Measurements from ENCODE around the gene TLR8. TPM values are rescaled to one million over a fixed set of nuclear protein-coding genes. Genes with fewer than 3 reads are reported as not detected.

The TLR8 gene
- total and polyA plus RNA-seq, 10 of the 15 experiments (the other 5 are each of a cell fraction or from before 2014, with no cell fraction given), result 0.04 TPM; not detected in 9

GRCh38 chrX:12887141-12887540 lies 19.3 kb upstream of the TLR8 start:
- TF ChIP-seq REST (IDR thresholded peaks at IDR 0.05; ENCODE audit: low read depth, low read length) (peak; percentile 61), FOS (IDR thresholded peaks at IDR 0.05; ENCODE audit: borderline replicate concordance, extremely low read depth, insufficient read length) (no peak), SKIL (IDR thresholded peaks at IDR 0.05; ENCODE audit: low read depth, poor library complexity, severe bottlenecking) (no peak)
- no peak overlapping the region for H3K4me3 ChIP-seq
- no peaks in the 10 kb centered on the region; the same call in none of the 2 replicates for H3K79me2 ChIP-seq (ENCODE audit: control insufficient read depth, insufficient read depth, low read length)
- no peaks in the 10 kb centered on the region for H3K27me3 ChIP-seq (replicated peaks in 1 of 2; ENCODE audit: control insufficient read depth in 2 of 2, insufficient read depth in 2 of 2, low read length in 1 of 2)
- peak overlapping the region; percentile 33; the same call in 1 of the 2 replicates for H3K27ac ChIP-seq (ENCODE audit: control insufficient read depth, insufficient read depth)
- H3K4me2 ChIP-seq (ENCODE audit: control insufficient read depth, insufficient read depth), result no peak overlapping the region
- ATAC-seq (no peak), DNase-seq (ENCODE audit: low read depth, low spot score) (no peak), FAIRE-seq (no peak)
- in situ Hi-C loops (cut with MboI) (loop anchor here (25.0 kb wide), 1 partner anchor 2000 kb away; no protein-coding TSS in a partner anchor), intact Hi-C loops (cut with micrococcal nuclease; ENCODE audit: unreplicated experiment) (no loop called here)
- RAD21 ChIA-PET (ENCODE audit: unreplicated experiment), result interaction anchor here (2.1 kb wide), 1 partner anchor 72 kb away, joined by 7 read pairs; no protein-coding TSS in a partner anchor
- 44% methylated on average over 2 of the region's 2 CpGs for WGBS (ENCODE audit: insufficient coverage, insufficient replicate concordance, low lambda C conversion rate, missing lambda C conversion rate)
- H4K20me1 ChIP-seq (ENCODE audit: control insufficient read depth, insufficient read depth), result no peaks in the 10 kb centered on the region
- SMC1A ChIA-PET (ENCODE audit: uncharacterized antibody, unreplicated experiment), result interaction anchor here (2.7 to 15.5 kb wide), 5 partner anchors 8 to 73 kb away, joined by 7 to 349 read pairs (median 45); partner anchors contain the start of gene TLR7
- no peak overlapping the region for H2AFZ ChIP-seq (ENCODE audit: control insufficient read depth, low read depth, low read length)
- CTCF ChIA-PET, result interaction anchor here (0.5 to 16.0 kb wide), 4 partner anchors 13 to 202 kb away, joined by 3 to 431 read pairs (median 3); no protein-coding TSS in a partner anchor
- peaks cover 4 to 17% of the 10 kb centered on the region in 2 experiments for H3K36me3 ChIP-seq (ENCODE audit: control insufficient read depth in 2 of 2, insufficient read depth in 2 of 2, low read length in 1 of 2)
- peaks cover 11% of the 10 kb centered on the region for H3K9me3 ChIP-seq (replicated peaks; ENCODE audit: control insufficient read depth, insufficient read depth, low read length)
- peaks cover 44% of the 10 kb centered on the region for H3K4me1 ChIP-seq (ENCODE audit: control insufficient read depth, insufficient read depth, low read length)
- no peak overlapping the region for H3K9ac ChIP-seq (ENCODE audit: control insufficient read depth, insufficient read depth, low read length)
- no TSS peak for BruUV-seq (replicated peaks)
- POLR2A ChIA-PET, result no interaction called here
